ENCODE measurements around the gene EFNA2. TPM values are rescaled to one million over a fixed set of nuclear protein-coding genes. Genes with fewer than 3 reads are reported as not detected.

The EFNA2 gene
- total RNA-seq, 1 donor from 2014 or later: not detected

DNA sequence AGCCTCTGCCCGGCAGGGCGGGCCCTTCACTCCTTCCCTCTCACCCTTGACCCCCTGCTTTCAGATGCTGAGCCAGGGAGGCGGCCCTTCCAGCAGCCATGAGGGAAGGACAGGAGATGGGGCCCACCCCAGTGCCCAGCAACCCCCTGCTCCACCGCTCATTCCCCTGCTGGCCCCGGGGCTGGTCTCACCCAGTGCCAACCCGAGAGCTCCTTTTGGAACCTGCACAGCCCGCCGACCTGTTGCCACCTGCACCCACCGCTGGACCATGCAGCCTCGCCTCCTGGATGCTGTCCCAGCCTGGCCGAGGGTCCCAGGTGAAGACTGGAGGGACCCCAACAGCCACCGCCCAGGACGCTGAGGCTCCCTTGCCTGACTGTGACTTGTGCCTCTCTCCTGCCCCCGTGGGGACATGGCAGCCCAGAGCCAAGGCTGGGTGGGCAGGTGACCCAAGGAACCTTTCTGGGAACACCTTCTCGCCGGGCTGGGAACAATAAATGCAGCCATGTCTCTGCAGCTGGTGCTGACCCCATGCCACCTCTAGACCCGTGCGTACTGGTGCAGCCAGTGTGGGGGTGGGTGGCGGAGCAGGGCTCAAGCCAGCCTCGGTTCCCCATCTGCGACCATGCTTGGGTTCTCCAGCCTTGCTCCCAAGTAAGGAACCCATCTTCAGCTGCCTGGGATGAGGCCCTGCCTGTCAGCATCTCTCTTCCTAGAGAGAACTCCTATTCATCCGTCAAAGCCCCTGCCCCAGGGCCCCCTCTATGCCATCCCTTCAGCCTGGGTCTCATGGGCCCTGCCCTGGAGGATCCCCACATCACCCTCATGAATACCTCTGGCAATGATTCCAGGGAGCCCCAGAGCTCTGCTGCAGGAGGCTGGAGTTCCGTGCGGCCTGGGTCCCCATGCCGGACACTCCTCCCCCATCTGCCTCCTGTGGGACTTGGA lies 6.7 kb upstream of the EFNA2 start:
- TF ChIP-seq, protein P1, sequence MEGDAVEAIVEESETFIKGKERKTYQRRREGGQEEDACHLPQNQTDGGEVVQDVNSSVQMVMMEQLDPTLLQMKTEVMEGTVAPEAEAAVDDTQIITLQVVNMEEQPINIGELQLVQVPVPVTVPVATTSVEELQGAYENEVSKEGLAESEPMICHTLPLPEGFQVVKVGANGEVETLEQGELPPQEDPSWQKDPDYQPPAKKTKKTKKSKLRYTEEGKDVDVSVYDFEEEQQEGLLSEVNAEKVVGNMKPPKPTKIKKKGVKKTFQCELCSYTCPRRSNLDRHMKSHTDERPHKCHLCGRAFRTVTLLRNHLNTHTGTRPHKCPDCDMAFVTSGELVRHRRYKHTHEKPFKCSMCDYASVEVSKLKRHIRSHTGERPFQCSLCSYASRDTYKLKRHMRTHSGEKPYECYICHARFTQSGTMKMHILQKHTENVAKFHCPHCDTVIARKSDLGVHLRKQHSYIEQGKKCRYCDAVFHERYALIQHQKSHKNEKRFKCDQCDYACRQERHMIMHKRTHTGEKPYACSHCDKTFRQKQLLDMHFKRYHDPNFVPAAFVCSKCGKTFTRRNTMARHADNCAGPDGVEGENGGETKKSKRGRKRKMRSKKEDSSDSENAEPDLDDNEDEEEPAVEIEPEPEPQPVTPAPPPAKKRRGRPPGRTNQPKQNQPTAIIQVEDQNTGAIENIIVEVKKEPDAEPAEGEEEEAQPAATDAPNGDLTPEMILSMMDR (IDR thresholded peaks at IDR 0.05): no peak
- ChIA-PET POLR2A (interaction anchor here (0.6 to 3.0 kb wide), 9 partner anchors 10 to 1738 kb away, joined by 3 to 23 read pairs (median 5); partner anchors contain the start of gene CIRBP), CTCF (interaction anchor here (0.6 to 3.5 kb wide), 7 partner anchors 35 to 166 kb away, joined by 3 to 27 read pairs (median 4); no protein-coding TSS in a partner anchor)
- no peak for DNase-seq
- H3K9me3 Mint-ChIP-seq: no peaks in the 10 kb centered on the region
- no peak overlapping the region for H3K27ac Mint-ChIP-seq
- intact Hi-C loops (cut with micrococcal nuclease): loop anchor here (1.0 to 5.0 kb wide), 4 partner anchors 78 to 533 kb away; partner anchors contain the start of genes ATP8B3 and DAZAP1
- peaks cover 7% of the 10 kb centered on the region for H3K27me3 Mint-ChIP-seq
- H3K4me1 Mint-ChIP-seq: peaks cover 19% of the 10 kb centered on the region
- no peak overlapping the region for H3K4me3 Mint-ChIP-seq
- peaks cover 31% of the 10 kb centered on the region for H3K36me3 Mint-ChIP-seq (ENCODE audit: low read depth)
- ATAC-seq (ENCODE audit: low read depth): no peak

DNA sequence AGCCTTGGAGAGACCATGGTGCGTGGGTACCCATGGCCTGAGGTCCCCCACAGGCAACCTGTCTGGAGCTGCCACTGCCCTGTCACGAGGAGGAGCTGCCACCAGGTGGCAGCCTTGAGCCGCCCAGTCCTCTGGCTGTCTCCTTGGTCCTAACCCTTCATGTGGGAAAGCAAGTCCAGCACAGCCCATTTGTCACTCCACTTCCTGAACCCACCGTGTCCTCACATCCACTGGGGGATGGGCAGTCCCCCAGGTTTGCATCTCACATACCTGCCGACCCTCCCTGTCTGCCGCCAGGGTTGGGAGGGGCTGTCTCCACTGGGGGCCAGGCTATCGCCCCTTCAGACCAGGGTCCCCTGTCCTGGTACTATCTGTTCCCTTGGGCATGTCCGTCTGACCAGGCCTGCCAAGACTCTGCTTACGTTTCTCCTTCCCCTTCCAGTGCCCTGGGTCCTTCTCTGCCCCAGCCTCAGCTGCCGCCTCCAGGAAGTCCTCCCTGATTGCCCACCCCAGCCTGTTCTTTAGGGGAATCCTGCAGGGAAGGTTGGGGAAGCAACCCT lies 5.8 kb upstream of the EFNA2 start:
- Mint-ChIP-seq H3K4me1 (peaks cover 18% of the 10 kb centered on the region), H3K27me3 (peaks cover 16% of the 10 kb centered on the region), H3K36me3 (ENCODE audit: low read depth) (peaks cover 27% of the 10 kb centered on the region), H3K4me3 (peak overlapping the region; percentile 38), H3K9me3 (no peaks in the 10 kb centered on the region), H3K27ac (no peak overlapping the region)
- ChIA-PET CTCF (interaction anchor here (0.6 to 3.5 kb wide), 7 partner anchors 36 to 165 kb away, joined by 3 to 27 read pairs (median 4); no protein-coding TSS in a partner anchor), POLR2A (interaction anchor here (0.6 to 3.0 kb wide), 9 partner anchors 11 to 1737 kb away, joined by 3 to 23 read pairs (median 5); partner anchors contain the start of gene CIRBP)
- intact Hi-C loops (cut with micrococcal nuclease): loop anchor here (1.0 to 5.0 kb wide), 4 partner anchors 77 to 532 kb away; partner anchors contain the start of genes ATP8B3 and DAZAP1
- DNase-seq: peak; percentile 77
- ATAC-seq (ENCODE audit: low read depth): peak; percentile 14
- TF ChIP-seq, protein P1 (IDR thresholded peaks at IDR 0.05): peak; percentile 40

DNA sequence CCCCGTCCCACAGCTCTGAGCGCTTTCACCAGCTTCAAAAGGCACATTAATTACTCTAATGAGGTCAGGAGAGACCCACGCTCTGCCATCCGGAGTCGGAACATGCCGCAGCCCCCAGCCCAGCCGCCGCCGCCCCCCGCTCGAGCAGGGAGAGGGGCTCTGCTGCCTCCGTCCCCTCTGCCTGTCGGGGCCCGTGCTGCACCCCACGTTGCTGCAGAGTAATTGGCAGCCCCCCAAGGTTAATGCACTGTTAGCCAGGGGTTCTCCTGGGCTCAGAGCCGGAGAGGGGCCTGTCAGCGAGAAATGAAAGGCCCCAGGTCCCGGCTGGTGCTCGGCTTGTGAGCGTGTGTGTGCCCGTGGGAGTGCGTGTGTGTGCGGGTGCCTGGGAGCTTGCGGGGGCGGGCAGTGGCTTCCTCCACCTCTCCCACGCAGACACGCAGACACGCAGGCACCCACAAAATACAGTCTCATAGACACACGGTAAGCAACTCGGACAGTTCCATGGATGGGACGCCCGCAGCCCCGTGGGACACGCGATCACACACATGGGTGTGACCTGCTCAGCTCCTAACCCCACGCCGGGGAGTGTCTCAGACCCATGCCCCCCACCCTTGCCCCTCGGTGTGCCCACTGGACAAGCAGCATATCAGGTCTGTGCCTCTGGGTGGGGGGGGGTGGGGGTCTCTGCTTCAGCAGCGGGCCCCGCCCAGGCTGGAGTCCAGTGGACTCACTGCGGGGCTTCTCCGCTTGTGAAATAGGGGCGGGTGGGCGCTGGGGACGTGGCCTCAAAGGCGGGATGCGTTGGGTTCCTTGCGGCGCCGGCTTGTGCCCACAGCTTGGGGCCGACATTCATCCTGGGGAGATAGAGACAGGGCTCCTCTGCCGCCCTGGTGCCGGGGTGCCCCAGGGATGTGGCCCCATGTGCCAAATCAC lies 4.8 kb upstream of the EFNA2 start:
- H3K27ac Mint-ChIP-seq: no peak overlapping the region
- TF ChIP-seq, protein P1 (IDR thresholded peaks at IDR 0.05): no peak
- ChIA-PET CTCF (interaction anchor here (1.4 to 1.9 kb wide), 2 partner anchors 37 to 163 kb away, joined by 4 to 19 read pairs; no protein-coding TSS in a partner anchor), POLR2A (interaction anchor here (0.6 to 3.0 kb wide), 2 partner anchors 12 to 213 kb away, joined by 3 to 23 read pairs; partner anchors contain the start of gene CIRBP)
- intact Hi-C loops (cut with micrococcal nuclease): no loop called here
- peaks cover 25% of the 10 kb centered on the region for H3K36me3 Mint-ChIP-seq (ENCODE audit: low read depth)
- peaks cover 19% of the 10 kb centered on the region for H3K27me3 Mint-ChIP-seq
- ATAC-seq (ENCODE audit: low read depth) (no peak), DNase-seq (no peak)
- H3K9me3 Mint-ChIP-seq: no peaks in the 10 kb centered on the region
- peaks cover 20% of the 10 kb centered on the region for H3K4me1 Mint-ChIP-seq
- no peak overlapping the region for H3K4me3 Mint-ChIP-seq

DNA sequence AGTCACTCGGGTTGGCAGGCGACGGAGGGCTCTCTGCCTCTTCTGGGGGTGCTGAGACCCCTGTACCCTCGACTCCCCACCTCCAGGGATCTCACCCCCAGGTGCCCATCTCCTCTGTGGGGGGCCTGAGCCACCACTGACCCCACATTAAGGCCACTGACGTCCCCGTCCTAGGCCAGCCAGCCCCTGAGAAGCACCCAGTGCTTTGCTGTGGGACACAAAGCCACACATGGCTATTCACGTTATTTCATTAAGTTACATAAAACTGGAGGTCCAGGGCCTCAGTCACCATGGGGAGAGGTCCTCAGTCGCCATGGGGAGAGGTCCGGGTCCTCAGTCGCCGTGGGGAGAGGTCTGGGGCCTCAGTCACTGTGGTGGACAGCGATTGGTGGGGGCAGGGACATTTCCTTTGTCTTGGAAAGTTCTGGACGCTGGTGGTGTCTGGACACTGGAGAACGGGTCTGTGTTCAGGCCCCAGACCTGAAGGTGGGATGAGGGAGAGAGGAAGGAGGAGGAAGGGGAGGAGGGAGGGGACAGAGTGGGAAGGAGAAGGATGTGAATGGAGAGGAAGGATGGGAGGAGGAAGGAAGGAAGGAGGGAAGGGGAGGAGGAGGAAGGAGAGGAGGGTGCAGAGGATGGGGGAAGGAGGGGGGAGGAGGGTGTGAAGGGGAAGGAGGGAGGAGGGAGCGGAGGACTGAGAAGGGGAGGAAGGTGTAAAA lies 3.9 kb upstream of the EFNA2 start:
- H3K4me1 Mint-ChIP-seq: peaks cover 21% of the 10 kb centered on the region
- CTCF ChIA-PET: no interaction called here
- TF ChIP-seq, protein P1 (IDR thresholded peaks at IDR 0.05): no peak
- H3K9me3 Mint-ChIP-seq: no peaks in the 10 kb centered on the region
- H3K27ac Mint-ChIP-seq: no peak overlapping the region
- POLR2A ChIA-PET: no interaction called here
- H3K27me3 Mint-ChIP-seq: peaks cover 22% of the 10 kb centered on the region
- intact Hi-C loops (cut with micrococcal nuclease): no loop called here
- H3K36me3 Mint-ChIP-seq (ENCODE audit: low read depth): peaks cover 24% of the 10 kb centered on the region
- ATAC-seq (ENCODE audit: low read depth) (no peak), DNase-seq (no peak)
- no peak overlapping the region for H3K4me3 Mint-ChIP-seq
